Stimulated activated CD4-positive, alpha-beta T cell treated with anti-CD3 and anti-CD28 coated beads, Interleukin-1b, Interleukin-23, amount 100 ng/mL, for 24 hours (primary cell): ENCODE measurements around the gene DNER.
"Not testable (repeated sequence)": the region's sequence is repeated elsewhere in the genome, so short reads cannot be mapped to it uniquely, and the experiment has no call there.

Source experiments
- DNase-seq, 4 experiments: peaks; one replicate each; pipeline ENCODE4 v3.0.0-alpha.2; 2020; ENCODE audit warnings: low read depth in 4 of 4, low spot score in 1 of 4

Gene DNER

DNA sequence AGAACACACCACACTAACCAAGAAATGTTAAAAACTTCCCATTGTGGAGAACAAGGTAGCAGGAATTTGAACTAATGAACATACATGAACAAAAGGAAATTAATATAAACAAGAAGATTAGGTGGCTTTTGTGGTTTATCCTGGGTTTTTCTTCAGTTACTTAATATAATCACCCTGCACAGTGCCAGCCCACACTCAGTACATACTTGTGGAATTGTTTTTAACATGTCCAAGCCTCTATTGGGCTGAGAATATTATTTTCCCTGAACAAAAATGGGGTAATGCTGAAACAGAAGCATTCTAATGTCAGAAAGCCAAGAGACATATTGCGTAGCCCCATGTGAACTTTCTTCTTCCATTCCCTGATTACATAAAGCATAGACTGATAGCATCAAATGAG is 202.8 kb downstream of the DNER start:
- DNase-seq = no peak

DNA sequence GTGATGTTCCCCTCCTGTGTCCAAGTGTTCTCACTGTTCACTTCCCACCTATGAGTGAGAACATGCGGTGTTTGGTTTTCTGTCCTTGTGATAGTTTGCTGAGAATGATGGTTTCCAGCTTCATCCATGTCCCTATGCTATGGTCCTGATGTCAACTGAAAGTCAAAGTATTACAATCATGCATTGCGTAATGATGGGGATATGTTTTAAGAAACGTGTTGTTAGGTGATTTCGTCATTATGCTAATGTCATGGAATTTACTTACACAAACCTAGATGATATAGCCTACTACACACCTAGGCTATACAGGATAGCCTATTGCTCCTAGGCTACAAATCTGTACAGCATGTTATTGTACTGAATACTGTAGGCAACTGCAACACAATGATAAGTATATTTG is 207.7 kb downstream of the DNER start:
- not testable (repeated sequence) for DNase-seq

DNA sequence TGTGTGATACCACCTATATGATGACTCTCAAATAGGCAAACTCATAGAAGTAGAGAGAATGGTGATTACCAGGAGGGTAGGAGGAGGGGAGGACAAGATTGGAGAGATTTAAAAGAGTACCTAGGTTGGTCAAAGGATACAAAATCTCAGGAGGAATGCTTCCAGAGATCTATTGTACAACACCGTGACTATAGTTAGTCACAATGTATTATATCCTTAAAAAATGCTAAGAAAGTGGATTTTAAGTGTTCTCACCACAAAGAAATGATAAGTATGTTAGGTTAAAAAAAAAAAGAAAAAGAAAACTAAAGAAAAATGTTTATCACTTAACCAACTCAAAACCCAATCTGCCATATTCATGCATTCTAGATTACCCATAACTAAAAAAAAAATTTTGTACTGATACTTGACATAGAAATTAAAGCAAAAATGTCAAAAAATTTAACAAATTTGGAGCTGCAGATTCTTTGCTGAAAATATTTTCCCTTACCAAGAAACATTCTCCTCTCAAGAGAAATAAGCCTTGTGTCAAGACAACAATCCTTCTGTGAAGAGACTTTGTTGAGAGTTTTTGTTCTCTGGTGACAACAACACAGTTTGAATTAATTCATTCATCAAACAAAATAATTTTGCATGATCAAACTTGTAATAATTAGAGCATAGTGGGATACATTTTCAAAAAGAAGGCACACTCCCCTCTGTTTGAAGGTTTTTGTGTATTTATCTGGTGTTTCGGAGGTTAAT is 213.1 kb downstream of the DNER start:
- DNase-seq = no peak

DNA sequence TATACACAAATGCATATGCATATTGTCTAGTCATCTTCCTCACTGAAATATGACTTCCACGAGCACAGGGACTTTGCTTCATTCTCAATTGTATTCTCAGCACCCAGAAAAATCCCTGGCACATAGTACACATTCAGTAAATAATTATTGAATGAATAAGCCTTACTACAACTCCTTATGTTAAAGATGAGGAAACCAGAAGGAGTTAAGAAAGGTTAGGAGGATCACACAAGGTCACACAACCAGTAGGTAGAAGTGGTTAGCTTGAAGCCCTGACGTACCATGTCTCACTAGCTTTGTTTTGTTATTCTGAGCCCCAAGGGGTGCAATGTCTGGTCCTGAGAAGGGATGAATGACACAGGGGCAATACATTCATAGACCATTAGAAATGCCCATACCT is 222.3 kb downstream of the DNER start:
- DNase-seq = no peak

DNA sequence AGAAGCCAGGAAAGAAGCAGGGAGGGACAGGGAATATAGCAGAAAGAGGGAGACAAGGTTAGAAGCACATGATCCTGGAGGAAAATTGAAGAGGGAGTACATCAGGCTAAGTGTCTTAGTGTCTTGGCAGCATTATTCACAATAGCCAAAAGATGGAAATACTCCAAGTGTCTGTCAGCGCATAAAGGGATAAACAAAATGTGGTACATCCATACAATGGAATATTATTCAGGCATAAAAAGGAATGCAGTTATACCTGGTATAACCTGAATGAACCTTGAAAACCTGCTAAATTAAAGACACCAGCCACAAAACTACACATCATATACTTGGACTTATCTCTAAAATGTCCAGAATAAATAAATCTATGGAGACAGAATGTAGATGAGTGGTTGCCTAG is 224.2 kb downstream of the DNER start:
- DNase-seq = no peak

DNA sequence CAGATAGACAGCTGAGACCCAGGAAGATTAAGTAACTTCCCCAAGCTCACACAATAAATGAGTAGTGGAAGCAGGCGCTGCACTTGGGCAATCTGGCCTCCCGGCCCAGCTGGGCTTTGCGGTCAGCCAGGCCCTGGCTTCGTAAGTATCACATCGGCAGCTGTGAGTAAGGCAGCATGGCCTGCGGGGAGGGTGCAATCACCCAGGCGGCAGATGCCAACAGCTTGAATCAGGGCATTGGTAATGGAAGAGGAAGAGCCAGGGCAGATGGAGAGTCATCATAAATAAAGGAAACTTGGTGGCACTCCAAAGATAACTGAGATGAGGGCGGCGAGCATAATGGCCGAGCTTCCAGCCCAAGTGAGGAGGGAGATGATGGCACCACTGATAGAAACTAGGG is 225.3 kb downstream of the DNER start:
- no peak for DNase-seq

DNA sequence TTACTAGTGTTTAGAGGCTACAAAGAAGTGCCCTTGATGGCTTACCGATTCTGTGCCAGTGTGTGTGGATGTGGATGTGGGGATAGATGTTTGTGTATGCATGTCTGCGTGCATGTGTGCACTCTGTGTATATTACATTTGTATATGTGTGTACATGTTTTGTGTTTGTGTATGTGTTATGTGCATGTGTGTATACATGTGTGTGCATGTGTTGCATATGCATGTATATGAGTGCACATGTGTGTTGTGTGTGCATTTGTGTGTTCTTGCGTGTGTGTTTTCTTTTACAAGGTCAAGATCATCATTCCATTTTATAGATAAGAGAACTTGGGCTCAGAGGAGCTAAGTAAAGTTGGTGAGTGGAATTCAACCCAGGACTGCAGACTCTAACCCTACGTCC is 226.1 kb downstream of the DNER start:
- DNase-seq = no peak

DNA sequence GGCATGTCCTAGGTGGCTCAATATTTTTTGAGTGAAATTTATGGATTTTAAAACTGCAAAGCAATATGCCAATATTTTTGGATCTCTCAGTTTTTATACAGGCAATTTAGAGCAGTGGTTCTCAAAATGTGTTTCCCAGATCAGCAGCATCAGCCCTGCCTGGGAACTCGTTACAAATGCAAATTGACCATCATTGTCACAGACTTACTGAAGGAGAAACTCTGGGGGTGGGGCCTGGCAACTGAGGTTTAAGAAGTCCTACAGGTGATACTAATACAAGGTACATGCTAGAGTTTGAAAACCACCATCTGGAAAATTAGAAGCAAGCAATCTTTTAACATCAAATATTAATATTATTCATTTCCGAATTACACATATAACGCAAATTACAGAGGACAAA is 227.7 kb downstream of the DNER start:
- no peak for DNase-seq

DNA sequence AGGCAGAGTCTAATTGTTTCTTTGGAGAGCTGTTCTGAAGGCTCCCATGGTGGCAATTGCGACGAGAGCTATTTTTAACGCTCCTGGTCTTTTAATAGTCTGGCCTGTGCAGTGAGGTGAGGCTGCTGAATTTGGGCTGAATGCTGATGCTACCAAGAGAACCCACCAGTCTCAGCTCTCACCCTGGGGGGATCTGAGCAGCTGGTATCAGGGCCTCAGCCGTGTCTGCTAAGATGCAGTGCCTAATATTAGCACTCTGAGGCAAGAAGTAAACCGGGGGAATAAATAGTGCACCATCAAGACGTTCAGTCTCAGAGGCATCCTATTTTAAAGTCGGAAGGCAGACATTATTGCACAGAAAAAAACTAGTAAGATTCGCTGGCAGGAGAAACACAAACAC is 228.5 kb downstream of the DNER start:
- no peak for DNase-seq

DNA sequence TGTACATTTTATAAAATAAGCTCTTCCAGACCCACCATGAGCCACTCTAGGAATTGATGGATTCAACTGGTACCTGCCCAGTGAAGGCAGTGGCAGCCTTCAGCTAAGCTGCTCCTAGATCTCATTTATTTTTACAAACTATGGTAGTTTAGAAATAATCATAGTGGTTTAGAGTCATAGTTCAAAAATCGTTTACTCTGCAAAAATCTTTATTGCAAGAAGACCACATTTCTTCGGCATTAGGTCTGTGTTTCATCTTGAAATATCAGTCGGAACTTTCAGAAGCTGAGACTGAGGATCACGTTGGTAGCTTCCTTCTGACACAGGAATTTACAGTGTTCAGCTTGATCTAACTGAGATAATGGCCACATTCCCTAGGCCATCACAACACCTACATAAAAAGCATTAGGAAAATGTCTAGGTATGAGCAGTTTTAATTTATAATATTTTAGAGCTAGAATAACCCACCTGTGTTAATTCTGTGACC is 237.0 kb downstream of the DNER start:
- no peak for DNase-seq

DNA sequence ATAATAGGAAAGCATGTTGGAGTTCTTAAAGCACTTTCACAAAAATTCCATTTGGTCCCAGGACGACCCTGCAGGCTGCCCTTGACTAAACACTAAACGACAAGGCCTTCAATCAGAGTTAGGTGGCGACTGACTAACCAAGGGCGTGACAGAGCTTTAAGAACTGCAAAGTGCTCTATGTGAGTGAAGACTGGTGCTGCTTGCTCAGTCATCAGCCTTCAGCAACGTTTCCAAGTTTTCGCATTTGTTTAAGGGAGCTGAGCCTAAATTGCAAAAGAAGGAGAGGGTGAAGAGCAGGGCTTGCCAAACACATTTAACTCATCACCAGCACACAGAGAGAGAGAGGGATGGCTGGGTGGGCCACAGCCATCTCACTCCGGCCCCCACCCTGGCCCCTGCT is 238.6 kb downstream of the DNER start:
- DNase-seq = no peak

DNA sequence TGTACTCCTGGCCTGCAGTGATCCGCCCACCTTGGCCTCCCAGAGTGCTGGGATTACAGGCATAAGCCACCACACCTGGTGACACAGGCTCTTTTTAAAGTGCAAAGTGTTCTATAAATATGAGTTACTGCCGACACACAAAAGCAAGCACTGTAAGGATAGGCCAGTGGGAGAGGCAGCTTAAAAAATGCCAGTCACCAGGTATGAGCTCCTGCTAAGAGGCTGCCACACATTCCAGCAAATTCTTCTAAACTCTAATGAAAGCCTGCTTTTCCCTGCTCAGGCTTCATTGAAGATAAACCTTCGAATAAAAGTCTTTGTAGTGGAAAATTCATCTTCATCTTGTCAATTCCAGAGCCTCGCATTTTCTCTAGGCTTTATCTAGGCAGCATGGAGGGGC is 240.2 kb downstream of the DNER start:
- no peak for DNase-seq

DNA sequence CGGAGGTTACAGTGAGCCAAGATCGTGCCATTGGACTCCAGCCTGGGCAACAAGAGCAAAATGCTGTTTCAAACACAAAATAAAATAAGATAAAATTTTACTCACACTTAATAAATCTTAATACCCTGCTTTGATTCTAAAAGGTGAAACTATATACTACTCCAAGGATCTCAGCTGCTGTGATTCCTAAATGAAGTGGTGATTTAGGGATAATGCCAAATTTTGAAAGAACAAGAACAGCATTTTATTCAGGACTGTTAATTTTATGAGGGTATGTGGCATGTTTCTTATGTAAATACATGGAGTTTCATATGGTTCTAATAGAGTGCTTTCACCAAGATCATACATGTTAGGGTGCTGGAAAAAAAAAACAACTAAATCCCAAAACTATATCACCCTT is 243.6 kb downstream of the DNER start:
- DNase-seq = no peak

DNA sequence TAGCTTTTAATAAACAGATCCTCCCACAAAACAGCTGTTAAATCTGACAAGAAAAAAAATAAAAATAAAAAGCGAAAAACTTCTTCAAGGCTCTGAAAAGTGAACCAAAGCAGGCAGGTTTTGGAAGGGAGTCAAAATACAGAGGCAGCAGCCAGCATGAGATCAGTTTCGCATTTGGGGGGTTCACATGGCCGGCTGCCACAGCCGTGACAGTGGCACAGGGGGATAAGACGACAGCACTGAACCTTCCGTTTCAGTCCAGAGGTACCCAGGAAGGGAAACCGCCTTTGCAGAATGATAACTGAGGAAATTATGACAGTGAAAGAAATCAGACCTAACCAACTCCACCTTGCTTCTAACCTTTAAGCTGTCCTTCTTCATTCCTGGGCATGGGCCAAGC is 246.6 kb downstream of the DNER start:
- no peak for DNase-seq

DNA sequence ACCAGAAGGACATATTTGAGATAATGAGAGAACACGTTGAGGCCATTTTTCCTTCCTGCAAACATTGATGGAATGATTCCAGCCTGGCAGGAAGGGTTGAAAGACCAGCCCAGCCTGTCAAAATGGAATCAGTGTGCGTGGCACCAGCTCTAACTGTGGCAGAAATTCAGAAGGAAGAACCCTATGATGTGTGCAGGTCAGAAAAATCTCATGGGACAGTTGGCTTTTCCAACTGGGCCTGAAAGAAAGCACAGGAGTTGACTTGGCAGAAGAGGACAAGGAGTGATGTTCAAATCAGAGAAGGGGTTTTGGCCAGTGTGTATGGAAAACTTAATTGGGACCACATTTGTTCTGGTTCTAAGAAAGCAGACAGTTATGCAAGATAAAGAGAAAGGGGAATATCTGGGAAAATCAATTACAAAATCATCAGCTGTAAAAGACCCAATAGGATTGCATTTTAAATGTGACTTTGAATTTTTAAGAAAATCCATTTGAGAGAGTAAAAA is 250.5 kb downstream of the DNER start:
- DNase-seq = no peak

DNA sequence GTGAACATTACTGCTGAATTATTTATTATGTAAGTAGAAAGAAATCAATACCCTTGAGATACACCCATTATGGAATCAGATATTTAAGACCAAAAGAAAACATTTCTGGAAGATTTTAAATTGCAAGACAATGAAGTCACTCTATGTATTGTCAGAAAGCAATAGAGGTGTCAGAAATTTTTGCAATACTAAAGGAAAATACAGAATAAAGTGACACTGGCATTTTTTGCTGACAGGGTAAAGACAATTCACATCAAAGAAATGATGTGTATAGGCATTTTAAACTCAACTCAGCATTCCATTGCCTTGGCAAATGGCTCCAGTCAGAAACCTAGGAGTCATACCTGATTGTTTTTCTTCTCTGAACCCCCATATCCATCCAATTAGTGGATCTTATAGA is 252.2 kb downstream of the DNER start:
- no peak for DNase-seq

DNA sequence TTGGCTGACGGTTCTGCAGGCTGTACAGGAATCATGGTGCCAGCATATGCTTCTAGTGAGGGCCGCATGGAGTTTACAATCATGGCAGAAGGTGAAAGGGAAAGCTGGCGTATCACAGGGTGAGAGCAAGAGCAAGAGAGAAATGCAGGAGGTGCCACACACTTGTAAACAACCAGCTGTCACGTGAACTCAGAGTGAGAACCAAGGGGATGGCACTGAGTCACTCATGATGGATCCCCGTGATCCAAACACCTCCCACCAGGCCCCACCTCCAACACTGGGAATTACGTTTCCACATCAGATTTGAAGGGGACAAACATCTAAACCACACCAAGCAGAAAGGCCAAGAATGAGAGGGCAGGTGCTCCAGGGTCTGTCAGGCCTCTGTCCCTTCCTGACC is 258.3 kb downstream of the DNER start:
- DNase-seq = no peak

DNA sequence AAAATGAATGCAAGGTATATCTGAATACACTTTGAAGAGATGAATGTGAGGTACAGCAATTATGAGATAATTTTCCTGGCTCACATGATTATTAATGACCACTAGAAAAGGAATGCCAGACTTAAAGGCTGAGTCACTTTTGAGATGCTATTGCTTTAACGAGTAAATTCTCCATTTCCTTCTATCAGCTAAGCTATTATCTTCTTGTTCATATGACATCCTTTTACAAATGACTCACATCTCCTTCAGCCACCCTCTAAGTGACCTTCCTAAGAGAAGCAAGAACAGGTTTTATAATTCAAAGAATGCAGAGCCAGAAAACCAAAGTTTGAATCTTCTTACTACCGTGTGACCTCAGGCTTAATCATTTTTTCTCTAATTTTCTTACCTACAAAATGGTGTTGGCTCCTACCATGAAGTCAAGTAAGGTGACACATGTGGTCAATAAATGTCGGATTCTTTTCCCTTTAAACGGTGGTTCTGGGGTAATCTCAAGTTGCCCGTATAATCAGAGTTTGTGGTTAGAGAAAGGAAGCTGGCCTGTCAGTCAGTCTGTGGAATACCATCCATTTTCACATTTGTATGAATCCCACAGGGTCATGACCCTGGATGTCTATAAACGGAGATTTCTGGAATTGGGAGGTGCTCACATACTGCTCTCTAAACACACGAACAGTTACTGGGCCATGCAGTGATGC is 259.3 kb downstream of the DNER start:
- no peak for DNase-seq

DNA sequence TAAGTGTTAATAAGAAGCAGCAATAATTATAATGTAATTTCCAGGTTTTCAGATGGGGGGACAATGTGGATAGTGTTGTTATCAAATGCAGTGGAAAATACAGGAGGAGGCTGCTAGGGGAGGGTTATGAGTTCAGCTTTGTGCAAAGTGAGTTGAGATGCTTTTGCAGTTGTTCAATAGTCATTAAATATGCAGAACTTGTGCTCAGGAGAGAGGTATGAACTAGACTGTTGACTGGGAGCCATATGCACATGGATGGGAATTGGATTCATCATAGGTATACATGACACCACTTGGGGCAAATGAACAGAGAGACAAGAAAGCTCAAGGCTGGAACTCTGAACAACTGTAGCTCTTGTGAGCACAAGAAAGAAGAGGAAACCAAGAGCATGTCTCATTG is 261.1 kb downstream of the DNER start:
- DNase-seq = no peak

DNA sequence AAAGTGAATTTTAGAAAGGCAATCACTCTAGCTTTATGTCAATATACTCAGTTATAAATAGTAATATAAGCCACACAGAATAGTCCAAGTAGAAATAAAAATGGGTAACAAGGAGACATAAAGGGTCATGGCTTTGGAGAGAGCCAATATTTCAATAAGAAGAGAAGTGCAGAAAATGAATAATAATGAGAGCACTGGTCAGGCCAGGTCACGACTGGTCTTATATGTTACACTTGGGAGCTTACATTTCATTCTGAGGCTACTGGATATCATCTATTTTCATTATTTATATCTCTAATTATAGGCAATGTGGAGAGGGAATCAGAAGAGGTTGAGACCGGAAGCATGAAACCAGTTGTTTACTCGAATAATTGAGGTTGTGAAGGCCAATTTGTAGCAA is 262.5 kb downstream of the DNER start:
- no peak for DNase-seq

DNA sequence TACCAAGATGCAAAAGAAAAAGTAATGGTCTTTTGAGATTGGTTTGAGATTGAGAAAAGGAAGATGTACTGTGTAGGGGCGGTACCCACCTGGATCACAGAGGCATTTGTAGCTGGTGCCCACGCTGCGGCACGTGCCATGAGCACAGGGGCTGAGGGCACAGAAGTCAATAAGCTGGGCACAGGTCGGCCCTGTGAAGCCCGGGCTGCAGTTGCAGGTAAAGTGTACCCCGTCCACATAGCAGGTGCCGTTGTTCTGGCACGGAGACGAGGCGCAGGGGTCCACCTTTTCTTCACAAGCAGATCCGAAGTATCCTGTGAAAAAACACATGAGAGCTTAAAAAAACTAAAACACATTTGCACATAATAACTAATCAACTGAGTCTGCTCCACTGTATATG is 267.1 kb downstream of the DNER start:
- no peak for DNase-seq

DNA sequence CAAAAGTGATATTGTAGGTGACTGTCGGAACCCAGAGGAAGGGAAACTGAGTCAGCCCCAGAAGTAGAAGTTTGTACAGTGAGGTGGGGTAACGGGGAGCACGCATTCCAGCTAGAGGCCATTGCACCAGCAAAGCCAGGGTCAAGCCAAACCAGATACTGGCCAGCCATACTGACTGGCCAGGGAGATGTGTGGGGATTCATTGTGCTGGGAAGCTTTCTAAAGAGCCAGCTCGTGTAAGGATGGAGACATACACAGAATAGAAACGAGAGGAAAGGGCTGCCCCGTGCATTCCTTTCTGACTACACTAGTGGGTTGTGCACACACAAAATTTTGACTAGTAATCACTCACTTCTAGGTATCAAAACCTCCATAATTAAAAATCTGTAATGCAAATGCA is 268.0 kb downstream of the DNER start:
- no peak for DNase-seq
